IMR-90 (cell line): Measurements from ENCODE around the gene ITGB2. TPM values are rescaled to one million over a fixed set of nuclear protein-coding genes. Genes with fewer than 3 reads are reported as not detected.

Source experiments
- ATAC-seq: fragments of 200-7000 bp; cut with Tn5 transposase; 2 replicates; pipeline ENCODE4 v1.9.1; 2020; ENCODE audit warnings: low read depth, mild to moderate bottlenecking, moderate library complexity
- BruUV-seq: library from RNA; stranded (reverse); fragments of 400-500 nt; replicated peaks from 2 replicates; lab custom pipeline; 2021; lab: Mats Ljungman, UMichigan
- CTCF ChIA-PET: fragments of 300-600 bp; formaldehyde crosslinking; extraction: SDS; loops from one replicate; lab custom pipeline; 2021; ENCODE audit warnings: antibody characterized with exemption; lab: Yijun Ruan, JAX
- POLR2A ChIA-PET: fragments of 300-600 bp; sonication (Branson Sonifier 250); formaldehyde crosslinking; loops from one replicate; lab custom pipeline; 2022; ENCODE audit warnings: antibody characterized with exemption; ENCODE audit not compliant: unreplicated experiment; lab: Charles Lee
- DNase-seq: peaks from one replicate; pipeline ENCODE4 v3.0.0; 2013
- H2AFZ ChIP-seq: replicated peaks from 2 replicates; pipeline ENCODE3; 2013; ENCODE audit warnings: low read length, mild to moderate bottlenecking; ENCODE audit not compliant: poor library complexity
- H2AK5ac ChIP-seq: 2 replicates; pipeline ENCODE4 v1.6.1; 2013; ENCODE audit warnings: low read depth, low read length, inconsistent platforms
- H2AK9ac ChIP-seq: replicated peaks from 2 replicates; pipeline ENCODE3; 2013; ENCODE audit warnings: mild to moderate bottlenecking, low read depth, low read length, moderate library complexity; ENCODE audit not compliant: poor library complexity
- H2BK120ac ChIP-seq: 2 replicates; pipeline ENCODE4 v1.6.1; 2013; ENCODE audit warnings: low read depth, low read length, inconsistent platforms
- H2BK15ac ChIP-seq: 3 replicates; pipeline ENCODE4 v1.6.1; 2013; ENCODE audit warnings: low read depth, low read length, inconsistent platforms
- H2BK20ac ChIP-seq: 2 replicates; pipeline ENCODE4 v1.6.1; 2013; ENCODE audit warnings: low read depth, mild to moderate bottlenecking, inconsistent platforms, low read length, moderate library complexity
- H2BK5ac ChIP-seq: 2 replicates; pipeline ENCODE4 v1.6.1; 2013; ENCODE audit warnings: mild to moderate bottlenecking, low read depth, low read length, inconsistent platforms; ENCODE audit not compliant: poor library complexity, severe bottlenecking
- H3K14ac ChIP-seq: replicated peaks from 2 replicates; pipeline ENCODE4 v1.6.1; 2013; ENCODE audit warnings: low read depth, low read length, inconsistent platforms
- H3K18ac ChIP-seq: 2 replicates; pipeline ENCODE4 v1.6.1; 2013; ENCODE audit warnings: low read depth, low read length, control low read depth
- H3K23ac ChIP-seq: 2 replicates; pipeline ENCODE4 v1.6.1; 2013; ENCODE audit warnings: low read depth, low read length, inconsistent platforms
- H3K27ac ChIP-seq: 2 replicates; pipeline ENCODE4 v1.5.1; 2013; ENCODE audit warnings: mild to moderate bottlenecking, control low read depth, low read length; ENCODE audit not compliant: insufficient read depth
- H3K27me3 ChIP-seq: 2 replicates; pipeline ENCODE4 v1.6.1; 2013; ENCODE audit warnings: low read length; ENCODE audit not compliant: control insufficient read depth, insufficient read depth
- H3K36me3 ChIP-seq: 2 replicates; pipeline ENCODE4 v1.6.1; 2013; ENCODE audit warnings: low read length, mixed read lengths; ENCODE audit not compliant: control insufficient read depth, insufficient read depth
- H3K4ac ChIP-seq: 2 replicates; pipeline ENCODE4 v1.6.1; 2013; ENCODE audit warnings: low read depth, low read length, inconsistent platforms
- H3K4me1 ChIP-seq: 2 replicates; pipeline ENCODE4 v1.6.1; 2013; ENCODE audit warnings: low read length, mixed read lengths; ENCODE audit not compliant: control insufficient read depth, insufficient read depth
- H3K4me2 ChIP-seq: 2 replicates; pipeline ENCODE4 v1.6.1; 2013; ENCODE audit warnings: low read depth, mild to moderate bottlenecking, control low read depth, low read length, moderate library complexity
- H3K4me3 ChIP-seq: 2 replicates; pipeline ENCODE4 v1.5.1; 2013; ENCODE audit warnings: low read depth, mild to moderate bottlenecking, control low read depth, low read length, moderate library complexity; ENCODE audit not compliant: insufficient read depth
- H3K56ac ChIP-seq: 2 replicates; pipeline ENCODE4 v1.6.1; 2013; ENCODE audit warnings: low read length, inconsistent platforms; ENCODE audit not compliant: insufficient read depth; ENCODE audit errors: extremely low read depth
- H3K79me1 ChIP-seq, 2 experiments: 2 replicates each; pipeline ENCODE4 v1.6.1; 2013; ENCODE audit warnings: low read length in 2 of 2, inconsistent platforms in 1 of 2, low read depth in 1 of 2
- H3K9ac ChIP-seq: 2 replicates; pipeline ENCODE4 v1.6.1; 2013; ENCODE audit warnings: low read depth, low read length, control low read depth
- H3K9me1 ChIP-seq: 2 replicates; pipeline ENCODE4 v1.6.1; 2013; ENCODE audit warnings: low read length, inconsistent platforms; ENCODE audit not compliant: insufficient read depth
- H3K9me3 ChIP-seq: 2 replicates; pipeline ENCODE4 v1.6.1; 2013; ENCODE audit warnings: low read length; ENCODE audit not compliant: control insufficient read depth, insufficient read depth
- H4K20me1 ChIP-seq: 2 replicates; pipeline ENCODE4 v1.6.1; 2013; ENCODE audit warnings: low read length, inconsistent platforms; ENCODE audit not compliant: insufficient read depth
- H4K5ac ChIP-seq: 2 replicates; pipeline ENCODE4 v1.6.1; 2013; ENCODE audit warnings: mild to moderate bottlenecking, low read depth, low read length, control low read depth
- H4K8ac ChIP-seq, 2 experiments: 2 replicates each; pipeline ENCODE4 v1.6.1; 2013; ENCODE audit warnings: low read depth in 2 of 2, low read length in 2 of 2, control low read depth in 1 of 2, inconsistent platforms in 1 of 2
- H4K91ac ChIP-seq: 2 replicates; pipeline ENCODE4 v1.6.1; 2013; ENCODE audit warnings: low read depth, low read length, inconsistent platforms; ENCODE audit not compliant: insufficient read depth
- NFE2L2 ChIP-seq: fragments of 150-350 bp; IDR thresholded peaks from 2 replicates; pipeline ENCODE4 v1.6.1; 2016; ENCODE audit warnings: low read depth, mild to moderate bottlenecking, low read length
- USF2 ChIP-seq: fragments of 150-350 bp; IDR thresholded peaks from 2 replicates; pipeline ENCODE4 v1.6.1; 2017; ENCODE audit warnings: mild to moderate bottlenecking, antibody characterized with exemption, low read length, low read depth
- WGBS, 2 experiments: methylation state at CpG; one replicate each; pipeline versions ENCODE4 v1.1.5 to v1.1.7; 2013; ENCODE audit warnings: missing lambda C conversion rate in 2 of 2; ENCODE audit not compliant: insufficient read length in 1 of 2; ENCODE audit errors: extremely low coverage in 2 of 2; 5-methylcytosine and 5-hydroxymethylcytosine counted together
- dilution Hi-C: fragments of 300-500 bp; cut with HindIII; formaldehyde crosslinking; loops from one replicate; pipeline ENCODE4 v1.14.3; 2018; ENCODE audit warnings: low sequenced_read_pairs; ENCODE audit not compliant: unreplicated experiment
- in situ Hi-C: fragments of 300-500 bp; cut with MboI; formaldehyde crosslinking; loops from 3 replicates; pipeline ENCODE4 v1.14.3; 2019; ENCODE audit warnings: low sequenced_read_pairs, inconsistent platforms, mixed read lengths
- intact Hi-C: fragments of 100-400 bp; cut with micrococcal nuclease; formaldehyde crosslinking; loops from 2 replicates; pipeline ENCODE4 v1.10.0; 2022
- polyA plus RNA-seq, 3 experiments: library from polyadenylated mRNA; depleted of rRNA; stranded (reverse); fragments of >200 nt; gene quantifications; 2 replicates each; pipeline ENCODE4 v1.2.3, GENCODE V29; 2012; ENCODE audit warnings: low replicate concordance in 1 of 3
- total RNA-seq: library from RNA; depleted of rRNA; stranded (reverse); fragments of >200 nt; gene quantifications from 2 replicates; pipeline ENCODE4 v1.2.3, GENCODE V29; 2012

Gene ITGB2
- total and polyA plus RNA-seq, 2 of the 4 experiments (the other 2 are of a cell fraction), result 0.14 TPM; not detected in 1

GRCh38 chr21:44836666-44837471, 83.8 kb downstream of the ITGB2 start:
- TF ChIP-seq NFE2L2 (no peak), USF2 (peak; percentile 75)
- no peak; the same call in none of the 2 replicates for ATAC-seq

More at GRCh38 chr21:44836666-44837471, 83.8 kb downstream of the ITGB2 start:
- Histone ChIP-seq H3K36me3 (no peaks in the 10 kb centered on the region), H4K20me1 (no peaks in the 10 kb centered on the region), H3K27ac (no peak overlapping the region), H2BK120ac (no peak overlapping the region), H3K9me1 (no peaks in the 10 kb centered on the region), H2AK9ac (peak overlapping the region; percentile 11), H3K4me3 (no peak overlapping the region), H4K8ac (no peak overlapping the region), H3K79me1 (no peaks in the 10 kb centered on the region), H3K18ac (no peak overlapping the region), H2AK5ac (no peak overlapping the region), H4K91ac (no peak overlapping the region), H3K4ac (no peak overlapping the region), H2BK5ac (no peak overlapping the region), H3K9me3 (no peaks in the 10 kb centered on the region), H3K56ac (no peak overlapping the region), H3K9ac (no peak overlapping the region), H3K4me1 (peaks cover 5% of the 10 kb centered on the region; the same call in 1 of the 2 replicates), H3K23ac (no peak overlapping the region), H3K27me3 (peaks cover 26% of the 10 kb centered on the region), H3K4me2 (no peak overlapping the region), H2BK20ac (no peak overlapping the region), H4K5ac (no peak overlapping the region), H3K14ac (no peak overlapping the region), H2AFZ (peak overlapping the region; percentile 84), H2BK15ac (no peak overlapping the region)
- intact Hi-C loops, result no loop called here
- ChIA-PET CTCF (no interaction called here), POLR2A (no interaction called here)
- DNase-seq, result no peak
- 66% methylated on average over 14 of the region's 37 CpGs; no CpG with 5 or more reads in 1 of the 2 experiments for WGBS, 2 experiments
- no TSS peak for BruUV-seq
- in situ Hi-C loops, result no loop called here
- dilution Hi-C loops, result no loop called here
